Measurements from ENCODE around the gene PURB. TPM values are rescaled to one million over a fixed set of nuclear protein-coding genes. Genes with fewer than 3 reads are reported as not detected.

PURB gene
- total and polyA plus RNA-seq, 10 of the 15 experiments (the other 5 are each of a cell fraction or from before 2014, with no cell fraction given): 0.77 to 18.6 (median 8.9) TPM

DNA sequence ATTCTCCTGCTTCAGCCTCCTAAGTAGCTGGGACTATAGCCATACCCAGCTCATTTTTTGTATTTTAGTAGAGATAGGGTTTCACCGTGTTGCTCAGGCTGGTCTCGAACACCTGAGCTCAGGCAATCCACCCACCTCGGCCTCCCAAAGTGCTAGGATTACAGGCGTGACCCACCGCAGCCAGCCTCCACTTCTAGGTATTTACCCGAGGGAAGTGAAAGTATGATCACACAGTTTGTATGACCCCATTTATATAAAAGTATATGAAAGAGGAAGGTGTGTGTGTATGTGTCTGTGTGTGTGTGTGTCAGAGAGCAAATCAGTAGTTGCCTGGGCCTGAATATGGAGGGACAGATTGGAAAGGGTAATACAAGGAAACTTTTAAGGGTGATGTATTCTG is 2.0 kb upstream of the PURB start (continued):
- TF ChIP-seq, protein P1, sequence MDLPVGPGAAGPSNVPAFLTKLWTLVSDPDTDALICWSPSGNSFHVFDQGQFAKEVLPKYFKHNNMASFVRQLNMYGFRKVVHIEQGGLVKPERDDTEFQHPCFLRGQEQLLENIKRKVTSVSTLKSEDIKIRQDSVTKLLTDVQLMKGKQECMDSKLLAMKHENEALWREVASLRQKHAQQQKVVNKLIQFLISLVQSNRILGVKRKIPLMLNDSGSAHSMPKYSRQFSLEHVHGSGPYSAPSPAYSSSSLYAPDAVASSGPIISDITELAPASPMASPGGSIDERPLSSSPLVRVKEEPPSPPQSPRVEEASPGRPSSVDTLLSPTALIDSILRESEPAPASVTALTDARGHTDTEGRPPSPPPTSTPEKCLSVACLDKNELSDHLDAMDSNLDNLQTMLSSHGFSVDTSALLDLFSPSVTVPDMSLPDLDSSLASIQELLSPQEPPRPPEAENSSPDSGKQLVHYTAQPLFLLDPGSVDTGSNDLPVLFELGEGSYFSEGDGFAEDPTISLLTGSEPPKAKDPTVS (IDR thresholded peaks at IDR 0.05; ENCODE audit: low read depth, low read length): no peak
- TF ChIP-seq RUNX3 (IDR thresholded peaks at IDR 0.05; ENCODE audit: low read length) (peak; percentile 40; the same call in 1 of the 2 replicates), EED (IDR thresholded peaks at IDR 0.05; ENCODE audit: low read depth) (peak; percentile 45), ZNF217 (IDR thresholded peaks at IDR 0.05) (peak; percentile 48; the same call in 1 of the 2 replicates), STAT3 (IDR thresholded peaks at IDR 0.05; ENCODE audit: low read depth, low read length) (no peak), BCL3 (IDR thresholded peaks at IDR 0.05; ENCODE audit: borderline replicate concordance, insufficient read depth, low read depth, low read length, poor library complexity, severe bottlenecking) (no peak), CBX3 (IDR thresholded peaks at IDR 0.05; ENCODE audit: borderline replicate concordance, low read depth) (no peak)
- TF ChIP-seq, protein P2, sequence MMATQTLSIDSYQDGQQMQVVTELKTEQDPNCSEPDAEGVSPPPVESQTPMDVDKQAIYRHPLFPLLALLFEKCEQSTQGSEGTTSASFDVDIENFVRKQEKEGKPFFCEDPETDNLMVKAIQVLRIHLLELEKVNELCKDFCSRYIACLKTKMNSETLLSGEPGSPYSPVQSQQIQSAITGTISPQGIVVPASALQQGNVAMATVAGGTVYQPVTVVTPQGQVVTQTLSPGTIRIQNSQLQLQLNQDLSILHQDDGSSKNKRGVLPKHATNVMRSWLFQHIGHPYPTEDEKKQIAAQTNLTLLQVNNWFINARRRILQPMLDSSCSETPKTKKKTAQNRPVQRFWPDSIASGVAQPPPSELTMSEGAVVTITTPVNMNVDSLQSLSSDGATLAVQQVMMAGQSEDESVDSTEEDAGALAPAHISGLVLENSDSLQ (IDR thresholded peaks at IDR 0.05): no peak
